HCT116 (cell line): ENCODE results near the gene FHDC1. TPM values are rescaled to one million over a fixed set of nuclear protein-coding genes. Genes with fewer than 3 reads are reported as not detected.

ENCODE experiments used
- ATAC-seq: fragments of 200-7000 bp; cut with Tn5 transposase; 2 replicates; pipeline ENCODE4 v1.9.1; 2020; ENCODE audit warnings: mild to moderate bottlenecking, moderate library complexity
- BruUV-seq: library from RNA; stranded (reverse); fragments of 400-500 nt; replicated peaks from 2 replicates; lab custom pipeline; 2021; lab: Mats Ljungman, UMichigan
- CTCF ChIA-PET: fragments of 300-600 bp; sonication (Branson Sonifier 250); formaldehyde crosslinking; loops from one replicate; lab custom pipeline; 2021; ENCODE audit warnings: antibody characterized with exemption; lab: Charles Lee
- POLR2A ChIA-PET: fragments of 300-600, 350-600 bp; sonication (Branson Sonifier 250); formaldehyde crosslinking; loops from one replicate; lab custom pipeline; 2021; ENCODE audit warnings: antibody characterized with exemption; lab: Charles Lee
- RAD21 ChIA-PET, 2 experiments: fragments of 300-600 bp; sonication (Branson Sonifier 250); formaldehyde crosslinking; loops; one replicate each; lab custom pipeline; 2023; ENCODE audit warnings: low total read pairs in 2 of 2; ENCODE audit not compliant: uncharacterized antibody in 2 of 2, unreplicated experiment in 2 of 2, low non-redundant PET in 1 of 2; lab: Charles Lee
- DNase-seq: peaks from one replicate; pipeline ENCODE4 v3.0.0-alpha.2; 2010; ENCODE audit warnings: low read depth, low spot score
- H2AFZ ChIP-seq: fragments of 200-600 bp; shearing (Covaris generic), sonication (generic); 2 replicates; pipeline ENCODE4 v1.6.1; 2017; ENCODE audit warnings: low read depth, mixed run types, mixed read lengths, antibody characterized with exemption, low read length; ENCODE audit not compliant: poor library complexity, severe bottlenecking
- H3K27ac ChIP-seq: 2 replicates; pipeline ENCODE4 v1.5.1; 2012; ENCODE audit warnings: low read depth, low read length
- H3K27me3 ChIP-seq: fragments of 200-600 bp; sonication (generic); 2 replicates; pipeline ENCODE4 v1.6.1; 2016; ENCODE audit warnings: mixed run types, low read length, mixed read lengths; ENCODE audit not compliant: insufficient read depth
- H3K36me3 ChIP-seq, 2 experiments: fragments of 200-500 bp in 1 of 2; fragments of 200-600 bp in 1 of 2; sonication (Bioruptor generic) in 1 of 2; sonication (generic) in 1 of 2; 2 replicates each; pipeline versions ENCODE4 v1.5.1 to v1.6.1; 2014 to 2016; ENCODE audit warnings: low read length in 2 of 2, inconsistent platforms in 1 of 2, mixed read lengths in 1 of 2, mixed run types in 1 of 2; ENCODE audit not compliant: insufficient read depth in 2 of 2, control insufficient read depth in 1 of 2
- H3K4me1 ChIP-seq, 2 experiments: fragments of 200-600 bp in 1 of 2; sonication (generic) in 1 of 2; 2 replicates each; pipeline versions ENCODE4 v1.5.1 to v1.6.1; 2012 to 2017; ENCODE audit warnings: low read length in 2 of 2, inconsistent platforms in 1 of 2, mild to moderate bottlenecking in 1 of 2, mixed read lengths in 1 of 2, mixed run types in 1 of 2, moderate library complexity in 1 of 2; ENCODE audit not compliant: insufficient read depth in 2 of 2, control insufficient read depth in 1 of 2
- H3K4me2 ChIP-seq: fragments of 200-600 bp; sonication (generic); 2 replicates; pipeline ENCODE4 v1.6.1; 2017; ENCODE audit warnings: mixed run types, low read length, mixed read lengths
- H3K4me3 ChIP-seq, 2 experiments: fragments of 200-600 bp in 1 of 2; sonication (generic) in 1 of 2; replicated peaks in 1 of 2; 2 replicates each; pipeline ENCODE4 v1.5.1; 2011 to 2016; ENCODE audit warnings: low read length in 2 of 2, control low read depth in 1 of 2, low read depth in 1 of 2, mild to moderate bottlenecking in 1 of 2, mixed read lengths in 1 of 2, mixed run types in 1 of 2
- H3K79me2 ChIP-seq: fragments of 200-600 bp; sonication (generic); 2 replicates; pipeline ENCODE4 v1.6.1; 2017; ENCODE audit warnings: mild to moderate bottlenecking, mixed run types, low read length, moderate library complexity, mixed read lengths; ENCODE audit not compliant: insufficient read depth
- H3K9ac ChIP-seq: fragments of 200-600 bp; sonication (generic); 2 replicates; pipeline ENCODE4 v1.6.1; 2016; ENCODE audit warnings: low read length, mixed read lengths
- H3K9me2 ChIP-seq: fragments of 200-600 bp; sonication (generic), shearing (Covaris generic); 2 replicates; pipeline ENCODE4 v1.6.1; 2017; ENCODE audit warnings: mixed run types, mild to moderate bottlenecking, moderate library complexity; ENCODE audit not compliant: insufficient read depth
- H3K9me3 ChIP-seq, 2 experiments: fragments of 200-500 bp in 1 of 2; fragments of 200-600 bp in 1 of 2; sonication (Bioruptor generic) in 1 of 2; sonication (generic) in 1 of 2; 2 replicates each; pipeline ENCODE4 v1.6.1; 2014 to 2017; ENCODE audit warnings: low read length in 2 of 2, mixed read lengths in 2 of 2, inconsistent platforms in 1 of 2, low read depth in 1 of 2, mild to moderate bottlenecking in 1 of 2, mixed run types in 1 of 2, moderate library complexity in 1 of 2; ENCODE audit not compliant: control insufficient read depth in 1 of 2, insufficient read depth in 1 of 2
- H4K20me1 ChIP-seq: fragments of 200-600 bp; sonication (generic), shearing (Covaris generic); 2 replicates; pipeline ENCODE4 v1.6.1; 2017; ENCODE audit warnings: mixed run types, mild to moderate bottlenecking, moderate library complexity; ENCODE audit not compliant: insufficient read depth
- CEBPB ChIP-seq: IDR thresholded peaks from 2 replicates; pipeline ENCODE4 v1.6.1; 2012; ENCODE audit warnings: low read depth
- CTCF ChIP-seq, 3 experiments: fragments of 200-600 bp in 1 of 3; sonication (generic) in 1 of 3; IDR thresholded peaks in 2 of 3; conservative IDR thresholded peaks in 1 of 3; 2 replicates each; pipeline ENCODE4 v1.5.1; 2012 to 2017; ENCODE audit warnings: low read depth in 2 of 3, low read length in 2 of 3, antibody characterized with exemption in 1 of 3, borderline replicate concordance in 1 of 3, control low read depth in 1 of 3, mild to moderate bottlenecking in 1 of 3, mixed read lengths in 1 of 3, mixed run types in 1 of 3, moderate library complexity in 1 of 3; ENCODE audit not compliant: insufficient read depth in 1 of 3
- ELF1 ChIP-seq: IDR thresholded peaks from 2 replicates; pipeline ENCODE4 v1.6.1; 2012; ENCODE audit warnings: low read depth, borderline replicate concordance
- EZH2 ChIP-seq: fragments of 200-600 bp; sonication (generic); IDR thresholded peaks from 2 replicates; pipeline ENCODE4 v1.6.1; 2017; ENCODE audit warnings: antibody characterized with exemption, mixed run types
- EZH2phosphoT487 ChIP-seq: fragments of 200-600 bp; IDR thresholded peaks from 2 replicates; pipeline ENCODE4 v1.6.1; 2018; ENCODE audit warnings: antibody characterized with exemption, borderline replicate concordance
- FOSL1 ChIP-seq: IDR thresholded peaks from 2 replicates; pipeline ENCODE4 v1.6.1; 2012; ENCODE audit warnings: low read depth
- JUND ChIP-seq: IDR thresholded peaks from 2 replicates; pipeline ENCODE4 v1.6.1; 2012
- MAX ChIP-seq: IDR thresholded peaks from 2 replicates; pipeline ENCODE4 v1.6.1; 2012
- POLR2A ChIP-seq: IDR thresholded peaks from 2 replicates; pipeline ENCODE4 v1.7.0; 2011; ENCODE audit warnings: borderline replicate concordance; ENCODE audit not compliant: insufficient read depth, insufficient read length; ENCODE audit errors: extremely low read depth
- POLR2AphosphoS5 ChIP-seq: IDR thresholded peaks from 2 replicates; pipeline ENCODE4 v1.6.1; 2011; ENCODE audit warnings: mild to moderate bottlenecking, low read depth, low read length, moderate library complexity
- RAD21 ChIP-seq: IDR thresholded peaks from 2 replicates; pipeline ENCODE4 v1.6.1; 2012; ENCODE audit warnings: low read depth, mild to moderate bottlenecking
- REST ChIP-seq: IDR thresholded peaks from 2 replicates; pipeline ENCODE4 v1.6.1; 2012; ENCODE audit warnings: low read depth
- SP1 ChIP-seq: IDR thresholded peaks from 2 replicates; pipeline ENCODE4 v1.6.1; 2012; ENCODE audit warnings: low read depth
- SRF ChIP-seq: IDR thresholded peaks from 2 replicates; pipeline ENCODE4 v1.6.1; 2012; ENCODE audit warnings: low read depth
- YY1 ChIP-seq: IDR thresholded peaks from 2 replicates; pipeline ENCODE4 v1.6.1; 2011; ENCODE audit warnings: low read length, low read depth, moderate library complexity, mild to moderate bottlenecking; ENCODE audit not compliant: insufficient replicate concordance; ENCODE audit errors: extremely low read depth
- ZBTB33 ChIP-seq: IDR thresholded peaks from 2 replicates; pipeline ENCODE4 v1.6.1; 2011; ENCODE audit warnings: mild to moderate bottlenecking, low read length, moderate library complexity; ENCODE audit not compliant: insufficient replicate concordance; ENCODE audit errors: extremely low read depth
- intact Hi-C: fragments of 100-400 bp; cut with micrococcal nuclease; formaldehyde crosslinking; loops from 2 replicates; pipeline ENCODE4 v1.10.0; 2022
- total RNA-seq: library from RNA; stranded (reverse); gene quantifications from one replicate; pipeline ENCODE4 v1.2.1, GENCODE V29; 2021; ENCODE audit not compliant: unreplicated experiment

FHDC1 gene
- total RNA-seq, 1 experiment from 2014 or later, result 1.8 TPM

GRCh38 chr4:152887981-152888380 lies 48.1 kb upstream of the FHDC1 start (continued):
- TF ChIP-seq ZBTB33, result no peak
- no peak for TF ChIP-seq REST
- TF ChIP-seq JUND, result no peak
- TF ChIP-seq RAD21, result no peak
- TF ChIP-seq ELF1, result no peak

GRCh38 chr4:152892974-152893373 lies 43.1 kb upstream of the FHDC1 start:
- Histone ChIP-seq H3K4me3 (no peak overlapping the region), H2AFZ (no peak overlapping the region), H3K4me1 (peaks cover 3 to 11% of the 10 kb centered on the region in 2 experiments; a peak in 2 of 4 replicates), H3K27me3 (no peaks in the 10 kb centered on the region), H3K9ac (no peak overlapping the region), H3K9me2 (no peaks in the 10 kb centered on the region), H3K79me2 (no peaks in the 10 kb centered on the region), H3K27ac (no peak overlapping the region), H3K4me2 (no peak overlapping the region), H4K20me1 (peaks cover 3% of the 10 kb centered on the region; the same call in 1 of the 2 replicates), H3K36me3 (no peaks in the 10 kb centered on the region), H3K9me3 (no peaks in the 10 kb centered on the region)
- ChIA-PET CTCF (no interaction called here), RAD21 (no interaction called here), POLR2A (no interaction called here)
- intact Hi-C loops, result no loop called here
- no peak for ATAC-seq
- BruUV-seq, result no TSS peak
- no peak for DNase-seq
- TF ChIP-seq FOSL1, result no peak
- no peak for TF ChIP-seq EZH2
- no peak for TF ChIP-seq ZBTB33
- TF ChIP-seq POLR2AphosphoS5, result no peak
- no peak for TF ChIP-seq SP1
- TF ChIP-seq POLR2A, result no peak
- TF ChIP-seq RAD21, result no peak
- TF ChIP-seq MAX, result no peak
- no peak for TF ChIP-seq YY1
- no peak for TF ChIP-seq JUND
- no peak for TF ChIP-seq SRF
- no peak for TF ChIP-seq CEBPB
- no peak for TF ChIP-seq EZH2phosphoT487
- no peak for TF ChIP-seq CTCF (IDR thresholded peaks at IDR 0.05 in 2 of 3, conservative IDR thresholded peaks at IDR 0.05 in 1 of 3; ENCODE audit: borderline replicate concordance in 1 of 3, insufficient read depth in 1 of 3, low read depth in 2 of 3, low read length in 2 of 3)
